HepG2 (cell line): ENCODE measurements around the gene ORMDL3.

Experiments
- GFI1 ChIP-seq: sonication (generic); formaldehyde crosslinking; IDR thresholded peaks from 2 replicates; pipeline ENCODE4 v1.5.0; 2020; ENCODE audit warnings: missing genetic modification reagents, mild to moderate bottlenecking, borderline replicate concordance
- POGZ ChIP-seq: sonication (generic); formaldehyde crosslinking; IDR thresholded peaks from 2 replicates; pipeline ENCODE4 v1.4.0; 2020; ENCODE audit warnings: mild to moderate bottlenecking, missing genetic modification reagents
- POLR2AphosphoS2 ChIP-seq: IDR thresholded peaks from 2 replicates; pipeline ENCODE4 v1.6.1; 2011; ENCODE audit warnings: low read depth, low read length, improper control_type of control experiment
- PRPF4 ChIP-seq: fragments of 200-400 bp; formaldehyde crosslinking; IDR thresholded peaks from 2 replicates; pipeline ENCODE4 v1.6.1; 2016; ENCODE audit warnings: low read length, low read depth; ENCODE audit not compliant: poor library complexity, severe bottlenecking
- SRSF1 ChIP-seq: fragments of 200-400 bp; formaldehyde crosslinking; optimal IDR thresholded peaks from 2 replicates; pipeline ENCODE3; 2017; ENCODE audit warnings: mild to moderate bottlenecking, low read depth, low read length, moderate library complexity
- TCF7 ChIP-seq: sonication (generic); IDR thresholded peaks from 2 replicates; pipeline ENCODE4 v1.6.1; 2016; ENCODE audit warnings: antibody characterized with exemption, low read depth
- ZBTB4 ChIP-seq: sonication (generic); formaldehyde crosslinking; IDR thresholded peaks from 2 replicates; pipeline ENCODE4 v1.4.0; 2020; ENCODE audit warnings: missing genetic modification reagents, mild to moderate bottlenecking, borderline replicate concordance
- ZNF256 ChIP-seq: sonication (generic); formaldehyde crosslinking; conservative IDR thresholded peaks from 2 replicates; pipeline ENCODE4 v1.4.0; 2020; ENCODE audit warnings: missing genetic modification reagents

GRCh38 chr17:39946551-39947330 is 19.3 kb upstream of the ORMDL3 start:
- TF ChIP-seq ZNF256 (CRISPR knock-in tag) (no peak), POLR2AphosphoS2 (no peak), POGZ (CRISPR knock-in tag) (no peak), TCF7 (no peak), PRPF4 (no peak), GFI1 (CRISPR knock-in tag) (no peak), SRSF1 (no peak), ZBTB4 (CRISPR knock-in tag) (no peak)
